Measurements from ENCODE around the gene GAS7. TPM values are rescaled to one million over a fixed set of nuclear protein-coding genes. Genes with fewer than 3 reads are reported as not detected.

Gene GAS7
- total and polyA plus RNA-seq, 2 donors (not counting 1 experiment from before 2014, with no cell fraction given) = 3.4 to 13.6 TPM

GRCh38 chr17:10041916-10042588 is 156.4 kb downstream of the GAS7 start:
- H3K27ac ChIP-seq (ENCODE audit: low read length in 2 of 2) = no peak overlapping the region
- intact Hi-C loops (cut with micrococcal nuclease) = loop anchor here (1.0 to 5.0 kb wide), 3 partner anchors 21 to 185 kb away; no protein-coding TSS in a partner anchor
- peaks cover 15% of the 10 kb centered on the region for H3K79me2 ChIP-seq (ENCODE audit: control insufficient read depth, insufficient read depth, low read length)

More at GRCh38 chr17:10041916-10042588, 156.4 kb downstream of the GAS7 start:
- H3K4me2 ChIP-seq (replicated peaks; ENCODE audit: low read depth, low read length, poor library complexity, severe bottlenecking) = no peak overlapping the region
- H3K4me1 ChIP-seq (ENCODE audit: control insufficient read depth in 2 of 2, insufficient read depth in 2 of 2, low read length in 2 of 2) = peaks cover 19 to 38% of the 10 kb centered on the region in 2 donors
- H3K27me3 ChIP-seq (replicated peaks in 1 of 4; ENCODE audit: control extremely low read depth in 1 of 4, control insufficient read depth in 3 of 4, insufficient read depth in 4 of 4, low read length in 3 of 4) = no peaks in the 10 kb centered on the region
- H3K36me3 ChIP-seq (replicated peaks in 1 of 2; ENCODE audit: control extremely low read depth in 1 of 2, control insufficient read depth in 1 of 2, extremely low read depth in 1 of 2, insufficient read depth in 2 of 2, low read length in 1 of 2) = peaks cover 0 to 1% of the 10 kb centered on the region in 2 experiments
- no peaks in the 10 kb centered on the region for H4K20me1 ChIP-seq (ENCODE audit: control insufficient read depth, insufficient read depth, low read length, poor library complexity, severe bottlenecking)
- Mint-ChIP-seq H3K9me3 (ENCODE audit: insufficient read depth) (no peaks in the 10 kb centered on the region), H3K4me1 (peaks cover 45% of the 10 kb centered on the region), H3K4me3 (peak overlapping the region; percentile 8), H3K27ac (peak overlapping the region; percentile 35), H3K27me3 (no peaks in the 10 kb centered on the region)
- H2AFZ ChIP-seq (ENCODE audit: insufficient read depth, low read depth, low read length, poor library complexity, severe bottlenecking) = no peak overlapping the region
- no peaks in the 10 kb centered on the region for H3K9me3 ChIP-seq (ENCODE audit: control extremely low read depth in 1 of 3, control insufficient read depth in 2 of 3, insufficient read depth in 1 of 3, low read length in 2 of 3)
- no peak overlapping the region for H3K4me3 ChIP-seq (ENCODE audit: control extremely low read depth in 1 of 5, extremely low read depth in 1 of 5, insufficient read depth in 1 of 5, low read depth in 2 of 5, low read length in 4 of 5)
- no peak for TF ChIP-seq EZH2 (IDR thresholded peaks at IDR 0.05; ENCODE audit: borderline replicate concordance, insufficient read depth, low read depth, low read length, poor library complexity, severe bottlenecking)
- TF ChIP-seq CTCF (IDR thresholded peaks at IDR 0.05) = no peak
- 82% methylated on average over 8 of the region's 17 CpGs for WGBS (ENCODE audit: insufficient coverage)
- ChIA-PET CTCF (interaction anchor here (0.6 to 1.3 kb wide), 3 partner anchors 9 to 78 kb away, joined by 3 read pairs; no protein-coding TSS in a partner anchor), POLR2A (interaction anchor here (0.7 to 1.2 kb wide), 4 partner anchors 24 to 656 kb away, joined by 5 to 10 read pairs (median 6); no protein-coding TSS in a partner anchor)
- no peak overlapping the region for H3K9ac ChIP-seq (ENCODE audit: low read length)
- ATAC-seq (ENCODE audit: low read depth) (peak; percentile 72), DNase-seq (peak; percentile 28)

Measured in B cell (primary cell).